Neural cell (in vitro differentiated cells): ENCODE results near the gene COPS9. TPM values are rescaled to one million over a fixed set of nuclear protein-coding genes. Genes with fewer than 3 reads are reported as not detected.

Source experiments
- H2AFZ ChIP-seq: fragments of 200-600, 300-800 bp; sonication (generic), shearing (Covaris generic); 2 replicates; pipeline ENCODE4 v1.6.0; 2014; ENCODE audit warnings: low read depth, mild to moderate bottlenecking, antibody characterized with exemption, low read length, moderate library complexity
- H3F3A ChIP-seq: fragments of 200-600 bp; shearing (Covaris generic); 2 replicates; pipeline ENCODE4 v1.6.1; 2016; ENCODE audit warnings: mild to moderate bottlenecking, moderate library complexity, mixed read lengths, antibody characterized with exemption, low read length; ENCODE audit not compliant: insufficient read depth, poor library complexity, severe bottlenecking
- H3K27ac ChIP-seq: fragments of 200-600, 300-800 bp; sonication (generic), shearing (Covaris generic); 2 replicates; pipeline ENCODE4 v1.5.1; 2014; ENCODE audit warnings: mild to moderate bottlenecking, low read length, moderate library complexity
- H3K27me3 ChIP-seq: fragments of 300-800, 200-600 bp; sonication (generic), shearing (Covaris generic); 2 replicates; pipeline ENCODE4 v1.6.0; 2014; ENCODE audit warnings: mild to moderate bottlenecking, low read depth, low read length, moderate library complexity; ENCODE audit not compliant: insufficient read depth
- H3K36me3 ChIP-seq: fragments of 300-800, 200-600 bp; sonication (generic), shearing (Covaris generic); 2 replicates; pipeline ENCODE4 v1.5.1; 2014; ENCODE audit warnings: mild to moderate bottlenecking, antibody characterized with exemption, low read length, moderate library complexity; ENCODE audit not compliant: insufficient read depth
- H3K4me2 ChIP-seq: fragments of 300-800, 200-600 bp; sonication (generic), shearing (Covaris generic); 2 replicates; pipeline ENCODE4 v1.6.0; 2014; ENCODE audit warnings: mild to moderate bottlenecking, low read length
- H3K4me3 ChIP-seq: fragments of 300-800, 200-600 bp; sonication (generic), shearing (Covaris generic); 2 replicates; pipeline ENCODE4 v1.5.1; 2014; ENCODE audit warnings: mild to moderate bottlenecking, low read length, moderate library complexity
- H3K79me2 ChIP-seq: fragments of 200-600 bp; shearing (Covaris generic); replicated peaks from 2 replicates; pipeline ENCODE4 v1.6.0; 2014; ENCODE audit warnings: mild to moderate bottlenecking, low read length, moderate library complexity; ENCODE audit not compliant: insufficient read depth
- H3K9ac ChIP-seq: fragments of 300-800, 200-600 bp; sonication (generic), shearing (Covaris generic); 2 replicates; pipeline ENCODE4 v1.6.1; 2016; ENCODE audit warnings: mild to moderate bottlenecking, low read length, mixed read lengths
- H3K9me2 ChIP-seq: fragments of 200-600 bp; shearing (Covaris generic); 2 replicates; pipeline ENCODE4 v1.6.1; 2016; ENCODE audit warnings: mild to moderate bottlenecking, low read length, mixed read lengths; ENCODE audit not compliant: insufficient read depth
- H3K9me3 ChIP-seq: fragments of 200-600, 300-800 bp; sonication (generic), shearing (Covaris generic); 2 replicates; pipeline ENCODE4 v1.6.1; 2016; ENCODE audit warnings: mild to moderate bottlenecking, mixed run types, low read length, moderate library complexity, mixed read lengths
- H4K20me1 ChIP-seq: fragments of 200-600 bp; shearing (Covaris generic); 2 replicates; pipeline ENCODE4 v1.6.1; 2016; ENCODE audit warnings: mild to moderate bottlenecking, mixed run types; ENCODE audit not compliant: insufficient read depth
- EP300 ChIP-seq: fragments of 450-650 bp; conservative IDR thresholded peaks from 2 replicates; pipeline ENCODE4 v1.6.1; 2014; ENCODE audit warnings: antibody characterized with exemption, mild to moderate bottlenecking, moderate library complexity; ENCODE audit not compliant: poor library complexity, severe bottlenecking
- EZH2 ChIP-seq: fragments of 200-600, 300-800 bp; shearing (Covaris generic), sonication (generic); IDR thresholded peaks from 2 replicates; pipeline ENCODE4 v1.6.1; 2014; ENCODE audit warnings: antibody characterized with exemption, low read length, borderline replicate concordance, mild to moderate bottlenecking; ENCODE audit not compliant: insufficient read depth, poor library complexity, severe bottlenecking
- MXI1 ChIP-seq: fragments of 450-650 bp; conservative IDR thresholded peaks from 2 replicates; pipeline ENCODE4 v1.6.1; 2014; ENCODE audit warnings: antibody characterized with exemption, mild to moderate bottlenecking; ENCODE audit not compliant: poor library complexity, severe bottlenecking
- POLR2AphosphoS5 ChIP-seq: IDR thresholded peaks from 2 replicates; pipeline ENCODE4 v1.6.1; 2012
- RAD21 ChIP-seq: fragments of 450-650 bp; conservative IDR thresholded peaks from 2 replicates; pipeline ENCODE4 v1.6.1; 2014; ENCODE audit warnings: antibody characterized with exemption, mild to moderate bottlenecking, moderate library complexity
- SMC3 ChIP-seq: fragments of 450-650 bp; conservative IDR thresholded peaks from 2 replicates; pipeline ENCODE4 v1.6.1; 2014; ENCODE audit warnings: antibody characterized with exemption, mild to moderate bottlenecking, moderate library complexity; ENCODE audit not compliant: poor library complexity
- TAF1 ChIP-seq: IDR thresholded peaks from 2 replicates; pipeline ENCODE4 v1.6.1; 2012; ENCODE audit warnings: low read depth
- polyA plus RNA-seq: library from polyadenylated mRNA; depleted of rRNA; stranded (reverse); fragments of >200 nt; gene quantifications from 2 replicates; pipeline ENCODE4 v1.2.3, GENCODE V29; 2014
- TF ChIP-seq, protein P1 (sequence below): fragments of 450-650 bp; IDR thresholded peaks from 2 replicates; pipeline ENCODE4 v1.5.1; 2014; ENCODE audit warnings: antibody characterized with exemption, mild to moderate bottlenecking, moderate library complexity; ENCODE audit not compliant: poor library complexity, severe bottlenecking
- TF ChIP-seq, protein P2 (sequence below): IDR thresholded peaks from 2 replicates; pipeline ENCODE4 v1.6.1; 2012; ENCODE audit warnings: borderline replicate concordance

Gene COPS9
- polyA plus RNA-seq, 1 donor from 2014 or later, result 359 TPM

DNA sequence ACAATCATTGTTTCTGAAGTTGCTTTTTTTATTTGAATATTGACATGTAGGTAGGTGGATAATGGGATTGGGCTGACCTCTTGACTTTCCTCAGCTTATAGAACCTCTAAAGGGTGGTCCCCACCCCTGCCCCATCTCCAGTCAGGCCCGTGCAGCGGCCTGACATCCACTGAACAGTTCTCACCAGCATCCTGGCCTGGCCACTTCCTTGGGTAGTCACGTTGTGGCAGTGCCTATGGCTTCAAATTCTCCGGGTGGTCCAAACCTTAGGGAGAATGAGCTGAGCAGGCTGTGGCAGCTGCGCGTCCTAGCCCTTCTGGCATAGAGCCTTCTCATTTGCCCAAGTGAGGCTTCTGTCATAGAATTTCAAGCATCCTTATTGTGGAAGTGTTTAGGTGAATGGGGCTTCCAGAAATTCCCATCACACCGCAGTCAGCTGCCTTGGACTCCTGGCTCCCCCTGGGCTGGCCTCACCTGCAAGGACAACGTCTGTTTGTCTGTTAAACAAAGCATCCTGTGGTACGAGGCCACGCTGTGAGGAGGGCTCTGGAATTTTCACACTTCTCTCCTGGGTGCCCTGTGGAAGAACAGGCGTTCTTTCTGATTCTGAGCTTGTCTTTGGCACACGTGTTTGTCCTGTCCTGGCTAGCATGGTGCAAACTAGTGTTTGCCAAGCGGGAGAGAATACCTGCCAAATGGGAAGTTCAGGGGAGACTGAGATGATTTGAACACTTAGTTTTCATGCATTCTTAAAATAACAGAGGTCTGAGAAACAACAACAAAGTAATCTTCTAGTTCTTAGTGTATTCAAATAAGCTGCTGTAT is 36.2 kb upstream of the COPS9 start:
- Histone ChIP-seq H3K9me2 (no peaks in the 10 kb centered on the region), H3K79me2 (no peaks in the 10 kb centered on the region), H3K4me3 (no peak overlapping the region), H3F3A (no peaks in the 10 kb centered on the region), H3K4me2 (no peak overlapping the region), H4K20me1 (no peaks in the 10 kb centered on the region), H3K27me3 (no peaks in the 10 kb centered on the region), H2AFZ (no peak overlapping the region), H3K27ac (no peak overlapping the region), H3K9ac (no peak overlapping the region), H3K36me3 (no peaks in the 10 kb centered on the region), H3K9me3 (peaks cover 4% of the 10 kb centered on the region)
- no peak for TF ChIP-seq EZH2
- TF ChIP-seq RAD21, result no peak
- TF ChIP-seq SMC3, result no peak
- no peak for TF ChIP-seq POLR2AphosphoS5
- TF ChIP-seq MXI1, result no peak
- no peak for TF ChIP-seq EP300
- TF ChIP-seq, protein P1, sequence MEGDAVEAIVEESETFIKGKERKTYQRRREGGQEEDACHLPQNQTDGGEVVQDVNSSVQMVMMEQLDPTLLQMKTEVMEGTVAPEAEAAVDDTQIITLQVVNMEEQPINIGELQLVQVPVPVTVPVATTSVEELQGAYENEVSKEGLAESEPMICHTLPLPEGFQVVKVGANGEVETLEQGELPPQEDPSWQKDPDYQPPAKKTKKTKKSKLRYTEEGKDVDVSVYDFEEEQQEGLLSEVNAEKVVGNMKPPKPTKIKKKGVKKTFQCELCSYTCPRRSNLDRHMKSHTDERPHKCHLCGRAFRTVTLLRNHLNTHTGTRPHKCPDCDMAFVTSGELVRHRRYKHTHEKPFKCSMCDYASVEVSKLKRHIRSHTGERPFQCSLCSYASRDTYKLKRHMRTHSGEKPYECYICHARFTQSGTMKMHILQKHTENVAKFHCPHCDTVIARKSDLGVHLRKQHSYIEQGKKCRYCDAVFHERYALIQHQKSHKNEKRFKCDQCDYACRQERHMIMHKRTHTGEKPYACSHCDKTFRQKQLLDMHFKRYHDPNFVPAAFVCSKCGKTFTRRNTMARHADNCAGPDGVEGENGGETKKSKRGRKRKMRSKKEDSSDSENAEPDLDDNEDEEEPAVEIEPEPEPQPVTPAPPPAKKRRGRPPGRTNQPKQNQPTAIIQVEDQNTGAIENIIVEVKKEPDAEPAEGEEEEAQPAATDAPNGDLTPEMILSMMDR, result no peak
- TF ChIP-seq, protein P2, sequence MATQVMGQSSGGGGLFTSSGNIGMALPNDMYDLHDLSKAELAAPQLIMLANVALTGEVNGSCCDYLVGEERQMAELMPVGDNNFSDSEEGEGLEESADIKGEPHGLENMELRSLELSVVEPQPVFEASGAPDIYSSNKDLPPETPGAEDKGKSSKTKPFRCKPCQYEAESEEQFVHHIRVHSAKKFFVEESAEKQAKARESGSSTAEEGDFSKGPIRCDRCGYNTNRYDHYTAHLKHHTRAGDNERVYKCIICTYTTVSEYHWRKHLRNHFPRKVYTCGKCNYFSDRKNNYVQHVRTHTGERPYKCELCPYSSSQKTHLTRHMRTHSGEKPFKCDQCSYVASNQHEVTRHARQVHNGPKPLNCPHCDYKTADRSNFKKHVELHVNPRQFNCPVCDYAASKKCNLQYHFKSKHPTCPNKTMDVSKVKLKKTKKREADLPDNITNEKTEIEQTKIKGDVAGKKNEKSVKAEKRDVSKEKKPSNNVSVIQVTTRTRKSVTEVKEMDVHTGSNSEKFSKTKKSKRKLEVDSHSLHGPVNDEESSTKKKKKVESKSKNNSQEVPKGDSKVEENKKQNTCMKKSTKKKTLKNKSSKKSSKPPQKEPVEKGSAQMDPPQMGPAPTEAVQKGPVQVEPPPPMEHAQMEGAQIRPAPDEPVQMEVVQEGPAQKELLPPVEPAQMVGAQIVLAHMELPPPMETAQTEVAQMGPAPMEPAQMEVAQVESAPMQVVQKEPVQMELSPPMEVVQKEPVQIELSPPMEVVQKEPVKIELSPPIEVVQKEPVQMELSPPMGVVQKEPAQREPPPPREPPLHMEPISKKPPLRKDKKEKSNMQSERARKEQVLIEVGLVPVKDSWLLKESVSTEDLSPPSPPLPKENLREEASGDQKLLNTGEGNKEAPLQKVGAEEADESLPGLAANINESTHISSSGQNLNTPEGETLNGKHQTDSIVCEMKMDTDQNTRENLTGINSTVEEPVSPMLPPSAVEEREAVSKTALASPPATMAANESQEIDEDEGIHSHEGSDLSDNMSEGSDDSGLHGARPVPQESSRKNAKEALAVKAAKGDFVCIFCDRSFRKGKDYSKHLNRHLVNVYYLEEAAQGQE, result no peak
- no peak for TF ChIP-seq TAF1

DNA sequence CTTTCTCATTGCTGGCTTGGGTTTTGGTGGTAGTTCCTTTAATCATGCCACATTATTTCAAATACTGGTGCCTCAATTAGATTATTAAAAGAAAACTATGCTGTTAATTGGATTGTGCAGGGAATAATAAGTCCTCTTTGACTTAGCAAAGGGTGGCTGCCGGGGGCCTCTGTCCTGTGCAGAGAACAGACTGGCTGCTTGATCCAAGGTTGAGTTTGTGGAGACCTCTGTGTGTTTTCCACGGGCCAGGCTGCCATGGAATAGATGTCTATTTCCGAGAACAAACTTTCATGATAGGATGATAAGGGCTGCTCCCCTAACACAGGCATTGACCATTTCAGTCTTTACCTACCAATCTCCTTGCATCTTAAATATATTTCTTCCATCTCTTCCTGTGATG is 34.8 kb upstream of the COPS9 start:
- H3K9ac ChIP-seq, result no peak overlapping the region
- no peak overlapping the region for H2AFZ ChIP-seq
- H3K27ac ChIP-seq, result no peak overlapping the region
- H3F3A ChIP-seq, result no peaks in the 10 kb centered on the region
- H4K20me1 ChIP-seq, result no peaks in the 10 kb centered on the region
- peaks cover 4% of the 10 kb centered on the region for H3K9me3 ChIP-seq
- no peaks in the 10 kb centered on the region for H3K9me2 ChIP-seq
- H3K79me2 ChIP-seq, result no peaks in the 10 kb centered on the region
- H3K27me3 ChIP-seq, result no peaks in the 10 kb centered on the region
- TF ChIP-seq EP300, result no peak
- TF ChIP-seq, protein P2, result no peak
- TF ChIP-seq EZH2, result no peak
- TF ChIP-seq SMC3, result no peak
- TF ChIP-seq POLR2AphosphoS5, result no peak
- no peak for TF ChIP-seq MXI1
- no peak for TF ChIP-seq TAF1
- H3K4me2 ChIP-seq, result no peak overlapping the region
- no peak overlapping the region for H3K4me3 ChIP-seq
- no peaks in the 10 kb centered on the region for H3K36me3 ChIP-seq
